ENCODE results near the gene JUP. TPM values are rescaled to one million over a fixed set of nuclear protein-coding genes. Genes with fewer than 3 reads are reported as not detected.

The JUP gene
- total RNA-seq, 3 donors from 2014 or later: 165 to 383 (median 320) TPM

DNA sequence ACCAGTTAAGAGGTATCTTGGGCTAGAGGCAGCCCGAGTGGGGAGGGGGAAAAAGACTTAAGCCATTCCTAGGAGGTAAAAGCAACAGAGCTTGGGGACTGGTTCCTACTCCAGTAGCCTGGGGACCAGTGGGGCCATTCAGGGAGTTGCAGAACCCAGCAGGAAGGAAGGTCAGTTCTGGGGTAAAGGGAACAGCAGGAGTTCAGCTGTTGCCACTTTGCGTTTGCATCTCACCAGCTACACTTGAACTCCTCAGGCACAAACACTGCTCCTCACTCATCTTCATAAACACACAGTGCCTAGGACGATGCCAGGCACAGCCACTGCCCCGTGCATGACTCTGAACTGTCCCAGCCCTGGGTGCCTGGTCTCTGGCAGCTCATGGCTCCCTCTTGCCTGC is 56.0 kb downstream of the JUP start:
- no peaks in the 10 kb centered on the region for H3K36me3 ChIP-seq (ENCODE audit: low read depth)
- H3K4me3 ChIP-seq: no peak overlapping the region
- DNase-seq: no peak
- no peak for TF ChIP-seq CTCF (IDR thresholded peaks at IDR 0.05)
- peaks cover 9% of the 10 kb centered on the region for H3K4me1 ChIP-seq (ENCODE audit: low read depth)
- no peak for ATAC-seq
- no peaks in the 10 kb centered on the region for H3K9me3 ChIP-seq
- intact Hi-C loops (cut with DNase I, micrococcal nuclease): loop anchor here in 1 of 2 donors (10.0 kb wide), 1 partner anchor 154 kb away; no protein-coding TSS in a partner anchor

DNA sequence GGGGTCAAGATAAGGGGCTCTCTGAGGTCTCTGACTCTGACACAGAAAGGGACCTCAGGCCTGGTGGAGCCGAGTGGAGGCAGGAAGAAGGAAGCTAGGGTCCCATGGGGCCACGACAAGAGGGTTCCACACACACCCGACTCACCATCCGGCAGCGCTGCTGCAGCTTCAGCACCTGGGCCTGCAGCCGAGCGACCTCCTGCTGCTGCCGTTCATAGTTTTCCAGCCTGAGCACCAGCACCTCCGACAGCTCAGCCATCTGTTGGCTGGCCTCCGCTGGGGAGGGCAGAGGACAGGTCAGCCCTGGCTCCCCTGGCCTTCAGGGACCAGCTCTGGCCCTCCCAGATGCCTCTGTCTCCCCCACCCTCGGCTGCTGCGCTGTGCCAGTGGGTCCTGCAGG is 58.5 kb downstream of the JUP start:
- TF ChIP-seq CTCF (IDR thresholded peaks at IDR 0.05): no peak
- no peak overlapping the region for H3K4me3 ChIP-seq
- DNase-seq (no peak), ATAC-seq (no peak)
- no peaks in the 10 kb centered on the region for H3K36me3 ChIP-seq (ENCODE audit: low read depth)
- intact Hi-C loops (cut with DNase I, micrococcal nuclease): no loop called here
- no peaks in the 10 kb centered on the region for H3K4me1 ChIP-seq (ENCODE audit: low read depth)
- no peaks in the 10 kb centered on the region for H3K9me3 ChIP-seq

GRCh38 chr17:41725134-41725533 is 61.4 kb downstream of the JUP start:
- H3K4me1 ChIP-seq (ENCODE audit: low read depth): no peaks in the 10 kb centered on the region
- H3K9me3 ChIP-seq: no peaks in the 10 kb centered on the region
- DNase-seq (no peak), ATAC-seq (no peak)
- no peak for TF ChIP-seq CTCF (IDR thresholded peaks at IDR 0.05)
- intact Hi-C loops (cut with DNase I, micrococcal nuclease): no loop called here
- H3K36me3 ChIP-seq (ENCODE audit: low read depth): no peaks in the 10 kb centered on the region
- no peak overlapping the region for H3K4me3 ChIP-seq

DNA sequence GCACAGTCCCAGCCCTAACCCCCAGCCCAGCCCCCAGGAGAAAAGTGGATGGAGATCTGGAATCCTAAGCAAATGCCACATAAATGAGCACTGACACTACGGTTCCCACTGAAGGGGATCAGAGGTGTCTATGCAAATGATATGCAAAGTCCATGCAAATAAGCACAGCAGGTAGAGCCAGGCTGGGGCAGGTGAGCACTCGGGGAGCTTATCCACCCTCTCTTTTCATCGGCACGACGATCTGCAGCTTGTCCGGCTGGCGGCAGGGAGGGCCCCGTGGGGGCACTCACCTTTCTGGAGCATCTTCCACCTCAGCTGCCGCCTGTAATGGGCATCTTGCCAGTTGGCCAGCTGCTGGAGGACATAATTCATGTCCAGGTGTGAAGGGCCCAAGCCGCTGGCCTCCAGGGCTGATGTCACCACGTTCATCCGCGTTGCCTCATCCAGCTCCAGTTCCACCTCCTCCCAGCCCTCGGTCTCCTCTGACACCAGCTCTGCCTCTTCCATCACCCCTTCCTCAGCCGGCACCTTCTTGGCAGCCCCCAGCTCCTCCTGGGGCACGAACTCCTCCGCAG is 61.9 kb downstream of the JUP start:
- H3K9me3 ChIP-seq: no peaks in the 10 kb centered on the region

GRCh38 chr17:41723801-41724475 is 62.6 kb downstream of the JUP start:
- no peak for ATAC-seq
- Histone ChIP-seq H3K4me1 (ENCODE audit: low read depth) (no peaks in the 10 kb centered on the region), H3K4me3 (no peak overlapping the region), H3K9me3 (no peaks in the 10 kb centered on the region), H3K36me3 (ENCODE audit: low read depth) (no peaks in the 10 kb centered on the region)
- TF ChIP-seq CTCF (IDR thresholded peaks at IDR 0.05): no peak
- DNase-seq: no peak
- intact Hi-C loops (cut with DNase I, micrococcal nuclease): no loop called here

More for the DNA sequence above, 61.9 kb downstream of the JUP start:
- no peak for TF ChIP-seq CTCF (IDR thresholded peaks at IDR 0.05)
- intact Hi-C loops (cut with DNase I, micrococcal nuclease): no loop called here
- DNase-seq: no peak
- Histone ChIP-seq H3K4me1 (ENCODE audit: low read depth) (no peaks in the 10 kb centered on the region), H3K4me3 (no peak overlapping the region), H3K36me3 (ENCODE audit: low read depth) (no peaks in the 10 kb centered on the region)
- ATAC-seq: no peak
